Naive thymus-derived CD8-positive, alpha-beta T cell (primary cell): ENCODE results near the gene HBA2. TPM values are rescaled to one million over a fixed set of nuclear protein-coding genes. Genes with fewer than 3 reads are reported as not detected.
A peak's percentile ranks its signal among the peaks of the same experiment; 100 is the strongest.

Experiments
- ATAC-seq, 2 donors: fragments of 150-1000 bp; cut with Tn5 transposase in 1 of 2; sonication (Bioruptor Pico), chemical (Tn5 transposase) in 1 of 2; 1 replicate in 1 of 2; 2 replicates in 1 of 2; pipeline ENCODE4 v1.10.0; 2021; ENCODE audit warnings: mild to moderate bottlenecking in 2 of 2, moderate library complexity in 2 of 2
- POLR2A ChIA-PET: fragments of 350-600 bp; sonication (Branson Sonifier 250); formaldehyde crosslinking; loops from one replicate; lab custom pipeline; 2021; ENCODE audit warnings: antibody characterized with exemption; lab: Charles Lee
- DNase-seq, 10 donors: peaks; one replicate each; pipeline versions ENCODE4 v3.0.0 to v3.0.0-alpha.2; 2020 to 2022
- H3K27ac Mint-ChIP-seq, 10 donors: one replicate each; pipeline ENCODE4 v1.8.0; 2020 to 2022; ENCODE audit warnings: mild to moderate bottlenecking in 10 of 10, mixed read lengths in 10 of 10, moderate library complexity in 4 of 10, inconsistent platforms in 1 of 10
- H3K27me3 Mint-ChIP-seq, 5 donors: one replicate each; pipeline ENCODE4 v1.8.0; 2021 to 2022; ENCODE audit warnings: mixed read lengths in 5 of 5
- H3K36me3 Mint-ChIP-seq, 3 donors: one replicate each; pipeline ENCODE4 v1.8.0; 2020 to 2022; ENCODE audit warnings: mixed read lengths in 3 of 3, mild to moderate bottlenecking in 2 of 3, inconsistent platforms in 1 of 3
- H3K4me1 Mint-ChIP-seq, 4 donors: one replicate each; pipeline ENCODE4 v1.8.0; 2021 to 2022; ENCODE audit warnings: mixed read lengths in 4 of 4
- H3K4me3 Mint-ChIP-seq, 10 donors: one replicate each; pipeline ENCODE4 v1.8.0; 2020 to 2022; ENCODE audit warnings: mild to moderate bottlenecking in 10 of 10, mixed read lengths in 10 of 10, moderate library complexity in 6 of 10, inconsistent platforms in 1 of 10
- H3K9me3 Mint-ChIP-seq, 9 donors: one replicate each; pipeline ENCODE4 v1.8.0; 2020 to 2022; ENCODE audit warnings: mixed read lengths in 9 of 9, mild to moderate bottlenecking in 3 of 9, inconsistent platforms in 1 of 9, moderate library complexity in 1 of 9
- polyA plus RNA-seq, 3 donors: library from polyadenylated mRNA; unstranded; fragments of 300-500 nt; fragmentation: Illumina TruSeq; gene quantifications; one replicate each; pipeline ENCODE4 v1.2.3, GENCODE V29; 2021
- total RNA-seq, 8 experiments: library from RNA in 2 of 8; stranded (reverse) in 2 of 8; gene quantifications; one replicate each; pipeline ENCODE4 v1.2.3 and lab custom pipeline; 2021 to 2026

HBA2 gene
- total and polyA plus RNA-seq, 5 experiments from 2014 or later = 0.89 to 8.6 TPM; not detected in 3

DNA sequence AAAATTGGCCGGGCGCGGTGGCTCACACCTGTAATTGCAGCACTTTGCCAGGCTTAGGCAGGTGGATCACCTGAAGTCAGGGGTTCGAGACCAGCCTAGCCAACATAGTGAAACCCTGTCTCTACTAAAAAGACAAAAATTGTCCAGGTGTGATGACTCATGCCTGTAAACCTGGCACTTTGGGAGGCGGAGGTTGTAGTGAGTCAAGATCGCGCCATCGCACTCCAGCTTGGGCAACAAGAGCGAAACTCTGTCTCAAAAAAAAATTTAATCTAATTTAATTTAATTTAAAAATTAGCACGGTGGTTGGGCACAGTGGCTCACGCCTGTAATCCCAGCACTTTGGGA is 6.0 kb downstream of the HBA2 start:
- no peak overlapping the region for H3K4me3 Mint-ChIP-seq
- POLR2A ChIA-PET = no interaction called here
- H3K27me3 Mint-ChIP-seq = peaks cover 18 to 34% (median 33%) of the 10 kb centered on the region in 5 donors
- peaks cover 1 to 23% (median 15%) of the 10 kb centered on the region in 4 donors for H3K4me1 Mint-ChIP-seq
- ATAC-seq (no peak), DNase-seq (no peak)
- no peaks in the 10 kb centered on the region for H3K9me3 Mint-ChIP-seq
- no peaks in the 10 kb centered on the region for H3K36me3 Mint-ChIP-seq
- no peak overlapping the region for H3K27ac Mint-ChIP-seq

DNA sequence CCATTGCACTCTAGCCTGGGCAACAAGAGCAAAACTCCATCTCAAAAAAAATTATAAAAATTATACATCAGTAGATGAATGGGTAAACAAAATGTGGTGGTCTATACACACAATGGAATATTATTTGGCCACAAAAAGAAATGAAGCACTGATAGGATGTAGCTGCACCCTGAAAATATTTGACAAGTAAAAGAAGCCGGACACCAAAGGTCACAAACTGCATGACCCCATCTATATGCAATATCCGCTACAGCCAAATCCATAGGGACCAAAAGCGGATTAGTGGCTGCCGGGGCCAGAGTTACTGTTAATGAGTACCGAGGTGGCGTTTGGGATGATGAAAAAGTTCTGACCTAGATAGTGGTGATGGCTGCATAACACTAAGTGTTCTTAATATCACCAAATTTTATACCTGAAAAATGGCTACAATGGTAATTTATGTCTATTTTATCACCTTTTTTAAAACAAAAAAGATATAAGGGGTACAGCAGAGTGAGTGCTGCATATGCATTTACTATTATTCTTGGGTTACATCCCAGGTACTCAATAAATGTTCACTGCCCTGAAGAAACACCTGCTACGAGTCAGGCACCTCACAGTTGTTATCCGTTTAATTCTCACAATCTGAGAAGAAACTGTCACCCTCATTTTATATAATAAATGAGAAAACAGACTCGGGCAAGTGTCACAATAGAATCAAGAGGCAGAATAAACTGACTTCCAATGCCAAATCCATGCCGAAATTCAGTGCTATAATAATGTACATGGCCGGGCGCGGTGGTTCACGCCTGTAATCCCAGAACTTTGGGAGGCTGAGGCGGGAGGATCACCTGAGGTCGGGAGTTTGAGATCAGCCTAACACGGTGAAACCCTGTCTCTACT is 6.8 kb downstream of the HBA2 start:
- Mint-ChIP-seq H3K27ac (no peak overlapping the region), H3K4me1 (peaks cover 1 to 20% (median 13%) of the 10 kb centered on the region in 4 donors), H3K9me3 (no peaks in the 10 kb centered on the region), H3K27me3 (peaks cover 17 to 31% (median 25%) of the 10 kb centered on the region in 5 donors), H3K4me3 (peak overlapping the region; percentile 33 to 67 (median 56)), H3K36me3 (no peaks in the 10 kb centered on the region)
- ATAC-seq = no peak
- POLR2A ChIA-PET = no interaction called here
- no peak for DNase-seq

DNA sequence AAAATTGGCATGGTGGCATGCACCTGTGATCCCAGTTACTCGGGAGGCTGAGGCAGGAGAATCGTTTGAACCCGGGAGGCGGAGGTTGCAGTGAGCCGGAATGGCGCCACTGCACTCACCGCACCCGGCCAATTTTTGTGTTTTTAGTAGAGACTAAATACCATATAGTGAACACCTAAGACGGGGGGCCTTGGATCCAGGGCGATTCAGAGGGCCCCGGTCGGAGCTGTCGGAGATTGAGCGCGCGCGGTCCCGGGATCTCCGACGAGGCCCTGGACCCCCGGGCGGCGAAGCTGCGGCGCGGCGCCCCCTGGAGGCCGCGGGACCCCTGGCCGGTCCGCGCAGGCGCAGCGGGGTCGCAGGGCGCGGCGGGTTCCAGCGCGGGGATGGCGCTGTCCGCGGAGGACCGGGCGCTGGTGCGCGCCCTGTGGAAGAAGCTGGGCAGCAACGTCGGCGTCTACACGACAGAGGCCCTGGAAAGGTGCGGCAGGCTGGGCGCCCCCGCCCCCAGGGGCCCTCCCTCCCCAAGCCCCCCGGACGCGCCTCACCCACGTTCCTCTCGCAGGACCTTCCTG is 7.5 kb downstream of the HBA2 start, which contains the start of gene HBQ1:
HBQ1 (plus strand) TSS at position 359 of the 575 bp plus-strand sequence; CDS start at position 387, 28 bp downstream.
- Mint-ChIP-seq H3K4me3 (peak within 1 kb of the TSS; percentile 50 to 67 (median 58)), H3K9me3 (no peaks in the 10 kb centered on the region), H3K27me3 (peaks cover 10 to 24% (median 18%) of the 10 kb centered on the region in 5 donors), H3K4me1 (peaks cover under 1 to 14% (median 7%) of the 10 kb centered on the region in 4 donors), H3K27ac (no peak within 1 kb of the TSS), H3K36me3 (peaks cover 0 to 2% (median 0%) of the 10 kb centered on the region in 3 donors)
- POLR2A ChIA-PET = interaction anchor here (0.9 kb wide), 1 partner anchor 41 kb away, joined by 6 read pairs; the partner anchor contains the start of gene NPRL3
- DNase-seq = peak in 8 of 10 donors; percentile 15 to 65 (median 48)
- peak; percentile 23 to 24 for ATAC-seq

GRCh38 chr16:180681-181564 is 8.2 kb downstream of the HBA2 start:
- H3K27ac Mint-ChIP-seq = no peak overlapping the region
- H3K4me3 Mint-ChIP-seq = peak overlapping the region; percentile 33 to 61 (median 51)
- POLR2A ChIA-PET = interaction anchor here (0.5 to 1.6 kb wide), 4 partner anchors 13 to 173 kb away, joined by 4 to 6 read pairs (median 4); partner anchors contain the start of gene NPRL3
- H3K27me3 Mint-ChIP-seq = peaks cover 5 to 19% (median 10%) of the 10 kb centered on the region in 5 donors
- H3K4me1 Mint-ChIP-seq = peaks cover 0 to 10% (median 3%) of the 10 kb centered on the region in 4 donors
- DNase-seq (peak; percentile 72 to 91 (median 87)), ATAC-seq (peak; percentile 82 to 87)
- H3K36me3 Mint-ChIP-seq = peaks cover 0 to 7% (median 0%) of the 10 kb centered on the region in 3 donors
- H3K9me3 Mint-ChIP-seq = no peaks in the 10 kb centered on the region

- peak overlapping the region in 3 of 10 donors; percentile 54 to 59 (median 57) for H3K4me3 Mint-ChIP-seq
- no peak for DNase-seq
- no peak for ATAC-seq
- H3K27me3 Mint-ChIP-seq = peaks cover 5 to 19% (median 10%) of the 10 kb centered on the region in 5 donors
- peaks cover 0 to 7% (median 0%) of the 10 kb centered on the region in 3 donors for H3K36me3 Mint-ChIP-seq
- POLR2A ChIA-PET = interaction anchor here (0.5 to 1.6 kb wide), 7 partner anchors 13 to 1134 kb away, joined by 3 to 7 read pairs (median 4); no protein-coding TSS in a partner anchor
- peaks cover 0 to 10% (median 3%) of the 10 kb centered on the region in 4 donors for H3K4me1 Mint-ChIP-seq
- H3K9me3 Mint-ChIP-seq = no peaks in the 10 kb centered on the region
- H3K27ac Mint-ChIP-seq = peak overlapping the region in 2 of 10 donors; percentile 62 to 75
Observed at GRCh38 chr16:181565-182021, 8.9 kb downstream of the HBA2 start.

DNA sequence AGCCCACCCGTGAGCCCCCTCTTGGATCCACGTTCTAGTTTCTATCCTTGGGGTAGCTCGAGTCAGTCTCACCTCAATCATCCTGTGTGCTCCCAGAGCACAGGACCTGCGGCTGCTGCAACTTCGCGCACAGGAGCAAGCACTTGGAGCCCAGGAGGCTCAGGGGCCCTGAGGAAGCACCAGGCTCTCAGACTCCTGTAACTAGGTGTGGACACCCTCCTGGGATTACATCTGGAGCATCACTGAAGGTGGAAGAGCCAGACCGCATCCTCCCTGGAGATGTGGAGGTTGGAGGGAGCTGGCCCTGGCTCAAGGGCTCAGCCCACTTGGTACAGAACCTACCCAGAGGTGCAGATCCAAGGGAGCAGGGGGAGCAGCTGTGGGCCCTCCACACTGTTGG is 10.3 kb downstream of the HBA2 start:
- peaks cover 0 to 12% (median 0%) of the 10 kb centered on the region in 3 donors for H3K36me3 Mint-ChIP-seq
- DNase-seq (no peak), ATAC-seq (no peak)
- H3K27ac Mint-ChIP-seq = peak overlapping the region in 2 of 10 donors; percentile 14 to 44
- H3K9me3 Mint-ChIP-seq = no peaks in the 10 kb centered on the region
- H3K4me1 Mint-ChIP-seq = peaks cover 0 to 5% (median 3%) of the 10 kb centered on the region in 4 donors
- POLR2A ChIA-PET = interaction anchor here (1.0 kb wide), 1 partner anchor 81 kb away, joined by 3 read pairs; no protein-coding TSS in a partner anchor
- no peak overlapping the region for H3K4me3 Mint-ChIP-seq
- H3K27me3 Mint-ChIP-seq = peaks cover 0 to 12% (median 3%) of the 10 kb centered on the region in 5 donors

- H3K9me3 Mint-ChIP-seq = no peaks in the 10 kb centered on the region
- peak overlapping the region in 2 of 10 donors; percentile 31 to 37 for H3K27ac Mint-ChIP-seq
- H3K4me1 Mint-ChIP-seq = peaks cover 0 to 9% (median 7%) of the 10 kb centered on the region in 4 donors
- ATAC-seq = no peak
- DNase-seq = no peak
- no peaks in the 10 kb centered on the region for H3K27me3 Mint-ChIP-seq
- POLR2A ChIA-PET = no interaction called here
- H3K4me3 Mint-ChIP-seq = no peak overlapping the region
- peaks cover 0 to 31% (median 6%) of the 10 kb centered on the region in 3 donors for H3K36me3 Mint-ChIP-seq
Observed at GRCh38 chr16:185213-185612, 12.5 kb downstream of the HBA2 start.

- Mint-ChIP-seq H3K4me1 (peaks cover 0 to 9% (median 7%) of the 10 kb centered on the region in 4 donors), H3K27me3 (no peaks in the 10 kb centered on the region), H3K36me3 (peaks cover 0 to 36% (median 6%) of the 10 kb centered on the region in 3 donors), H3K27ac (peak overlapping the region in 2 of 10 donors; percentile 46 to 76), H3K4me3 (no peak overlapping the region), H3K9me3 (no peaks in the 10 kb centered on the region)
- no peak for DNase-seq
- POLR2A ChIA-PET = no interaction called here
- ATAC-seq = no peak
Observed at GRCh38 chr16:185691-186090, 13.0 kb downstream of the HBA2 start.

- no peaks in the 10 kb centered on the region for H3K9me3 Mint-ChIP-seq
- peak overlapping the region in 1 of 10 donors; percentile 56 for H3K27ac Mint-ChIP-seq
- ATAC-seq (no peak), DNase-seq (no peak)
- no peaks in the 10 kb centered on the region for H3K27me3 Mint-ChIP-seq
- H3K4me1 Mint-ChIP-seq = peaks cover 0 to 9% (median 9%) of the 10 kb centered on the region in 4 donors
- peaks cover 0 to 53% (median 8%) of the 10 kb centered on the region in 3 donors for H3K36me3 Mint-ChIP-seq
- H3K4me3 Mint-ChIP-seq = no peak overlapping the region
- POLR2A ChIA-PET = no interaction called here
Observed at GRCh38 chr16:187330-187729, 14.7 kb downstream of the HBA2 start.

DNA sequence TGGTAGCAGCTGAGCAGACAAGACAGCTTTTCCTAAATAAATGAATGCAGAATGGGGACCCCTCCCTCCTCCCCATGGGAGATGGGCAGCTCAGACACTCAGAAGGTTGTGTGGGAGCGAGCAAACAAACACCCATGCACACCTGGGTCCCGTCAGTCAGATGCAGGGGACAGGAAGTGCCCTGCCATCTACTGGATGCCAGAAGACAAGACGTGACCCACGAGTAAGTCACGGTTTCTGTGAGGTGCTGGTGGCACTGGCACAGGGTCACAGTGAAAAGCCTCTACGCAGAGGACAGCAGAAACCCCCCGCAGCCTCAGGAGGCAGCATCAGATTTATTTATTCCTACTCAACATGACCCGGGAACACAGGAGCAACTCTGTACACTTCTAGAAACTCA is 16.0 kb downstream of the HBA2 start:
- no peak overlapping the region for H3K4me3 Mint-ChIP-seq
- DNase-seq (peak in 6 of 10 donors; percentile 11 to 68 (median 34)), ATAC-seq (peak; percentile 84 to 94)
- no peaks in the 10 kb centered on the region for H3K27me3 Mint-ChIP-seq
- peaks cover 0 to 10% (median 9%) of the 10 kb centered on the region in 4 donors for H3K4me1 Mint-ChIP-seq
- peaks cover 0 to 65% (median 12%) of the 10 kb centered on the region in 3 donors for H3K36me3 Mint-ChIP-seq
- H3K9me3 Mint-ChIP-seq = no peaks in the 10 kb centered on the region
- POLR2A ChIA-PET = no interaction called here
- peak overlapping the region in 5 of 10 donors; percentile 48 to 84 (median 79) for H3K27ac Mint-ChIP-seq

DNA sequence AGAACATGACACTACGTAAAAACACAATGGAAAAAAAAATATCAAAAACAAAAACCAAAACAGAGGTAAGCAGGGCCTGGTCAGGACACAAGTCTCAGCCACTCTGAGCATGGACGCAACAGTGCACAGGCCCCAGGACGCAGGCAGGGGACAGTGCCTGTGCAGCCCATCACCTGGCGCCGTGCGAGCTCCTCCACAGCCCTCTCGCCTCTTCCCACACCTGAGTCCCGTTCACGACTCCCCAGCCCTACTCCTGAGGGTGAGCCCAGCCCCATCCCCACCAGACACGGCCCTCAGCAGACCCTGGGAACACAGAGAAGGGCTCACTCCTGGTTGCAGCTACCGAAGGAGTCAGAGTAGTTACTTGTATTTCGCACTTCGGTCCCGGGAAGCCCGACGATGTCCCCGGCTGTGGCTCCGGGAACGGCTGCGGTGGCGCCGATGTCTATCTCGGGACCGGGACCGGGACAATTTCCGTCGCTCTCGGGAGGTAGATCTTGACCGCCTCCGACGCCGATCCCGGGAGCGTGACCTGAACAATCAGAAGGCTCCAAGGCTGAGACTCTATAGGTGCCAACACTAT is 17.0 kb downstream of the HBA2 start:
- no peak for ATAC-seq
- Mint-ChIP-seq H3K27me3 (no peaks in the 10 kb centered on the region), H3K9me3 (no peaks in the 10 kb centered on the region), H3K4me1 (peaks cover 0 to 10% (median 9%) of the 10 kb centered on the region in 4 donors), H3K36me3 (peaks cover 0 to 75% (median 14%) of the 10 kb centered on the region in 3 donors), H3K27ac (peak overlapping the region in 4 of 10 donors; percentile 11 to 67 (median 35)), H3K4me3 (peak overlapping the region in 1 of 10 donors; percentile 58)
- POLR2A ChIA-PET = no interaction called here
- DNase-seq = no peak
